Fibroblast of mammary gland (primary cell): ENCODE measurements around the gene PSD4.
A peak's percentile ranks its signal among the peaks of the same experiment; 100 is the strongest.

Source experiments
- DNase-seq: peaks from one replicate; pipeline ENCODE4 v3.0.0-alpha.2; 2010; ENCODE audit warnings: low read depth
- H3K4me3 ChIP-seq: 2 replicates; pipeline ENCODE4 v1.5.1; 2011; ENCODE audit warnings: low read depth, mild to moderate bottlenecking, low read length, moderate library complexity; ENCODE audit not compliant: control insufficient read depth
- TF ChIP-seq, protein P1 (sequence below): conservative IDR thresholded peaks from 2 replicates; pipeline ENCODE4 v1.5.1; 2011; ENCODE audit warnings: low read depth, low read length, inconsistent platforms; ENCODE audit not compliant: control insufficient read depth, insufficient read depth

PSD4 gene

DNA sequence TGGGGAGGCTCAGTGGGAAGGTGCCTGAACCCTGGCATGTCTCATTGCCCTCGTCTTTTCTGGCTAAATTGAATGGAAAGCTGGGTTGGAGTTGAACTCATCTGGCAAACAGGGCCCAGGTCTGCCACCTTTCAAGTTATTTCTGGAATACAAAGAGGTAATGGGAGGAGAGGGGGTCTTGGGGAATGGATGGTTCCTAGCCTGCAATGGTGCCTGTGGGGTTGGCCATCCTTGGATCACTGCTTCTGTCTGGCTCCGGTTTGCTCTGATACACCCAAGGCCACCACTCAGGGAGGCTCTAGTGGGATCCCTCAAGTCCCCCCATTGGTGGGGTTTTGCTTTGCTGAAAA lies 45.3 kb downstream of the PSD4 start:
- DNase-seq = no peak
- TF ChIP-seq, protein P1, sequence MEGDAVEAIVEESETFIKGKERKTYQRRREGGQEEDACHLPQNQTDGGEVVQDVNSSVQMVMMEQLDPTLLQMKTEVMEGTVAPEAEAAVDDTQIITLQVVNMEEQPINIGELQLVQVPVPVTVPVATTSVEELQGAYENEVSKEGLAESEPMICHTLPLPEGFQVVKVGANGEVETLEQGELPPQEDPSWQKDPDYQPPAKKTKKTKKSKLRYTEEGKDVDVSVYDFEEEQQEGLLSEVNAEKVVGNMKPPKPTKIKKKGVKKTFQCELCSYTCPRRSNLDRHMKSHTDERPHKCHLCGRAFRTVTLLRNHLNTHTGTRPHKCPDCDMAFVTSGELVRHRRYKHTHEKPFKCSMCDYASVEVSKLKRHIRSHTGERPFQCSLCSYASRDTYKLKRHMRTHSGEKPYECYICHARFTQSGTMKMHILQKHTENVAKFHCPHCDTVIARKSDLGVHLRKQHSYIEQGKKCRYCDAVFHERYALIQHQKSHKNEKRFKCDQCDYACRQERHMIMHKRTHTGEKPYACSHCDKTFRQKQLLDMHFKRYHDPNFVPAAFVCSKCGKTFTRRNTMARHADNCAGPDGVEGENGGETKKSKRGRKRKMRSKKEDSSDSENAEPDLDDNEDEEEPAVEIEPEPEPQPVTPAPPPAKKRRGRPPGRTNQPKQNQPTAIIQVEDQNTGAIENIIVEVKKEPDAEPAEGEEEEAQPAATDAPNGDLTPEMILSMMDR = no peak
- H3K4me3 ChIP-seq = no peak overlapping the region

DNA sequence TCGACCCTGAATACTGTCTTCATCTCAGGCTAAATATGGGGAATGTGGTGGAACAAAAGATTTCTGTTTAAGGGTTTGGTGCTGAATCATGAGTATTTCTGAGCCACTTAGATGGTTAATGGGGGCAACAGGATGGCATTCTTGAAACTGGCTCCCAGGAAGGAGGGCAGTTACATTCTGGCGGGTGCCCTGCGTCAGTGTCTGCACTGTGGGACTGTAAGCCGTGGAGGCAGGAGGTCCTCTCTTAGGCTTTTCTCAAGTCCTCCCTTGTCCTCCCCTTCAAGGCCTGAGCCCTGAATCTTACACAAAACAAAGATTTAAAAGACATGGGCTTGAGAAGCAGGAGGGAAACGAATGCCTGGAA lies 45.7 kb downstream of the PSD4 start:
- no peak for DNase-seq
- TF ChIP-seq, protein P1 = no peak

DNA sequence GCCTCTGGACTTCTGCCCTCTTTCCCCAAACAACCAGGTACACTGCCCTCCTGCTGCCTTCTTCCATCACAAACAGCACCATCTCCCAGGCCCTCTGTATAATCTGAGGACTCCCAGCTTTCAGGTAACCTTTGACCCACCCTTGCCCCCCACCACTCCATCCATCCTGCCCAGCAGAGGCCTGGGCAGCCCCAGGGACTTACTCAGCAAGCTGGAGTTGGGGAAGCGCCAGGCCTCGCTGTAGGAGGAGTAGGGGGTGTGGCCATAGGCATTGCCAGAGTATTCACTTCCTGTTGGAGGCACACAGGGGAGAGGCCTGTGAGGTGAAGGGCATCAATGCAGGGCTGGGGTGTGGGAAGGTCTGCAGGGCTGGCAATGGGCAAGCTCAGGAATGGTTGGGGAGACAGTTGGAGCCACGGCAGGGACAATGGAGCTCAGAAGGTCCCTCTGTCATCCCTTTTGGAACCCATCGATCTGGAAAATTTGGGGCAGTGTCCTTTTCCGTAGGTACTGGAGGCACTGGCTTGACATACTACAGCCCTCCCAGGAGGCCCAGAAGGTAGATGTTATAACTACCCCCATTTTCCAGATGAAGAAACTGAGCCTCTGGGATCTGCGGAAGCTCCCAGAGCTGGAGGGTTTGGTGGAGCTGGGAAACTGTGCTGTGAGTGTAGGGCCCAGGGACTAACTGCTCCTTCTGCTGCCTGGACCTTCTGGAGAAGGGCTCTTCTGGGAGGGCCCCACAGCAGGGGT lies 46.3 kb downstream of the PSD4 start:
- TF ChIP-seq, protein P1 = no peak
- no peak overlapping the region for H3K4me3 ChIP-seq
- peak; percentile 67 for DNase-seq

More for the DNA sequence above, 45.7 kb downstream of the PSD4 start:
- H3K4me3 ChIP-seq = no peak overlapping the region

DNA sequence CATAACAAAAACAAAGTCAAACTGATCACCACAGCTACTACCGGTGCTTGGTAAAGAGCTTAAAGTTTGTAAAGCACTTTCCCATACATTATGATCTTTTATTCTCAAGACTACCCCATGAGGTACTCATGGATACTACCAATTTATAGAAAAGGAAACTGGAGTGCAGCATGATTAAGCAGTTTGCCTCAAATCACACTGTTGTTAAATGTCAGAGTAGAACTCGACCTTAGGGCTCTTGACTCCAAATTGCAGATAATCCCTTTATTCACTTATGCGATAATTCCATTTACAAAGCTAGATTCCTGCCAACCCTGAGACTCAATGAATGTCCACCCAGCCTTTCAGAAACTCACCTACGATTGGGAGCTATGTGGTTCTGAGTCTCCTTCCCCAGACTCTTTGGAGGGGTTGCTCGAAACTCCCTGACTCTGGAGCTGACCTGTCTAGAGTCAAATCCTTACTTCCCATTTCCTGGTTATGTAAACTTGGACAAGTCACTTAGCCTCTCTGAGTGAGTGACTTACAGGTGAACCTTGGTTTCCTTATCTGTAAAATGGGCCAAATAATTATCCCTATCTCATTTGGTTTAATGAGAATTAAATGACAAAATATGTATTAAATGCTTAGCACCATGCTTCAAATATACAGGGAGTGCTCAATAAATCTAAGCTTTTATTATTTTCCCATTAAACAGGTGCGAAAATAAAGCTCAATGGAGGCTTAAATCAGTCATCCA lies 47.4 kb downstream of the PSD4 start:
- H3K4me3 ChIP-seq = no peak overlapping the region
- TF ChIP-seq, protein P1 = no peak
- DNase-seq = no peak

DNA sequence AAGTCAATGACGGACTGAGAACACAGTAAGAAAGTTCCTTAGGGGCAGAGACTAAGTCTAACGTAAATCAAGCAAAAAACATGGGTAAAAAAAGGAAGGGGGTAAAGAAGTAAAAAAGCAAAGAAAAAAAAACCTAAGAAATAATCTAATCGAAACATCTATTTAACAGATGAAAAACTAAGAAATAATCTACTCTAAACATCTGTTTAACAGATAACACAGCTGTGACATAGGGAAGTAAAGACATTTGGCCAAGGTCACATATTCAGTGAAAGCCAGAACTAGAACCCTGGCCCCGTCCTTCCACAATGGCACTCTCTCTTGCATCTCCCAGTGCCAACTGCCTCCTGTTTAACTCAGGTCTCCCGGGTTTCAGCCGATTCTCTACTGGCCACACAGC lies 48.1 kb downstream of the PSD4 start:
- DNase-seq = no peak
- no peak overlapping the region for H3K4me3 ChIP-seq
- TF ChIP-seq, protein P1 = no peak

DNA sequence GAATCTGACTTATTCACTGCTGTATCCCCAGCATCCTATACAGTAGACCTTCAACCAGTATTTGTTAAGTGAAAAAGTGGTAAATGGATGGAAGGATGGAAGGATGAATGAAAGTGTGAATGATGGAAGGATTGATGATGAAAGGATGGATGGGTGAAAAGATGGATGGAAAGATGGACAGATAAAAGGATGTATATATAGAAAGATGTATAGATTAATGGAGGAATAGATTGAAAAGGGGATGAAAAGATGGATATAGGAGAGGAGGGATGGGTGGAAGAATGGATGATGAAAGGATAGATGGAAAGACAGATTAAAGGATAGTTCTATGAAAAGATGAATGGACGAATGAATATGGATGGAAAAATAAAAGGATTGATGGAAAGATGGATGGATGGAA lies 50.0 kb downstream of the PSD4 start:
- H3K4me3 ChIP-seq = no peak overlapping the region
- no peak for DNase-seq
- TF ChIP-seq, protein P1 = no peak
